Measurements from ENCODE around the gene DNAH7.
"Not testable (repeated sequence)": the region's sequence is repeated elsewhere in the genome, so short reads cannot be mapped to it uniquely, and the experiment has no call there.

The DNAH7 gene

DNA sequence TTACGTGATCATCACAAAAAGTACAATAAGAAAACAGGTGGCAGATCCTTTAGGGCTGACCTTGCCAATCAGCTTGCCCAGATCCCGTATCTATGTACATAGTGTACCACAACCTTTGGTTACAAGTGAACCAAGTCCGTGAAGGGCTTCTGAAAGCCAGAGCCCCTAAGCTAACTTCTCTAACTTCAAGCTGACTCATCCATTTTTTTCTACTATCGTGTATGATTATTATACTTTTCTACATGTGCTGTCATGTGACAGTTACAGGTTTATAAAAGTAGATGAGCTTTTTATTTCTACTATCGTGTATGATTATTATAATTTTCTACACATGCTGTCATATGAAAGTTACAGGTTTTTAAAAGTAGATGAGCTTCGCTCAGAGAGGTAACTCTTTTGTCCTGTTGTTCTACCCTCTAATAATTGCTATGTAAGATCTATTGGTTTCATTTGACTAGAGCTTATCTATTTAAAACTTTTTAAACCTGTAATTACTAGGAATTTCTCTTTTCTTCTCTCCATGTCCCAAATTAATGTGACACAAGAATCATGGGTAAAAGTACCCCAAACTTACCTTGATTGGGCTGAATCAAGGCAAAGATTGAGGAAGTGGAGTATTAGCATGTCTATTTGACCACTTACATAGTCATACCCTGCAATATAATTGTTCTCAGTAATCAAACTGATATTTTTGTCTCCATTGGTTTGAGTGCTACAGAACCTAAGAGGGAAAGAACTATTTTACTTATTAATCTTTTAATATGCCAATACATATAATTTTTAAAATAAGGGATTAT lies 29.4 kb upstream of the DNAH7 start:
- no peak overlapping the region for H3K27ac ChIP-seq

DNA sequence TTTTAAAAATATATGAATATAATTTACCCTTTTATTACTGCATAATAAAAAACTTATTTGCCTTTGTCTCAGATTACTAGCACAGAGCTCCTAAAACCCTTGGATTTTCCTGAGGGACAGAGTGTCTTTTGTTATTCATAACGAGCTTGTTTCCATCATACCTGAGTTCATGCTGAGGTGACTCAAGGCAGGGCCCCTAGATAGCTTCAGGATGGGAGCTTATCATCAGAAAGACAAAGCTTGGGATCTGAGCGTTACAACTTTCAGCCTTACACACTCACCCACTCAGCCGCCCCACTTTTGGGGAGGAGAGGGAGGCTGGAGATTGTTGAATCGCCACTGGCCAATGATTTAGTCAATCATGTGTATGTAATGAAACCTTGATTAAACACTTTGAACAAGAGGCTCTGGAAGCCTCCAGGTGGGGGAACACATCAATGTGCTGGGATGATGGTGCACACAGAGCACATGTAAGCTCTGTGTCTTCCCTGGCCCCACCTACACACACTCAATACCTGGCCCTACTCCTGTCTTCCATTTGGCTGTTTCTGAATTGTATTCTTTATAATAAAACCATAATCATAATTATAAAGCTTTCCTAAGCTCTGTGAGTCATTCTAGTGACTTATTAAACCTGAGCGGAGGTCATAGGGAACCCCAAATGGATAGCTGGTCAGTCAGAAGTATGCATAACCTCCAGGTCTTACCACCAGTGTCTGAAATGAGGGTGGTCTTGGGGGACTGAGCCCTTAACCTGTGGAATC lies 28.5 kb upstream of the DNAH7 start:
- no peak for DNase-seq
- no peak for TF ChIP-seq CTCF (IDR thresholded peaks at IDR 0.05; ENCODE audit: low read depth, low read length, missing control alignments)
- H3K27me3 ChIP-seq (replicated peaks) = no peaks in the 10 kb centered on the region
- H3K36me3 ChIP-seq (replicated peaks) = no peaks in the 10 kb centered on the region
- in situ Hi-C loops (cut with HindIII; ENCODE audit: low pct_ligation_motif_present, low sequenced_read_pairs) = loop anchor here (25.0 kb wide), 1 partner anchor 190 kb away; no protein-coding TSS in a partner anchor
- no peak overlapping the region for H3K27ac ChIP-seq
- H3K4me3 ChIP-seq (ENCODE audit: low read depth, low read length) = no peak overlapping the region

More for the DNA sequence above, 29.4 kb upstream of the DNAH7 start:
- in situ Hi-C loops (cut with HindIII; ENCODE audit: low pct_ligation_motif_present, low sequenced_read_pairs) = loop anchor here (25.0 kb wide), 1 partner anchor 189 kb away; no protein-coding TSS in a partner anchor
- Histone ChIP-seq H3K4me3 (ENCODE audit: low read depth, low read length) (no peak overlapping the region), H3K36me3 (replicated peaks) (no peaks in the 10 kb centered on the region), H3K27me3 (replicated peaks) (no peaks in the 10 kb centered on the region)
- no peak for DNase-seq
- no peak for TF ChIP-seq CTCF (IDR thresholded peaks at IDR 0.05; ENCODE audit: low read depth, low read length, missing control alignments)

GRCh38 chr2:196096264-196096663 lies 27.6 kb upstream of the DNAH7 start:
- H3K27me3 ChIP-seq (replicated peaks) = no peaks in the 10 kb centered on the region
- in situ Hi-C loops (cut with HindIII; ENCODE audit: low pct_ligation_motif_present, low sequenced_read_pairs) = loop anchor here (25.0 kb wide), 1 partner anchor 191 kb away; no protein-coding TSS in a partner anchor
- no peak overlapping the region for H3K27ac ChIP-seq
- no peak overlapping the region for H3K4me3 ChIP-seq (ENCODE audit: low read depth, low read length)
- DNase-seq = no peak
- H3K36me3 ChIP-seq (replicated peaks) = no peaks in the 10 kb centered on the region
- no peak for TF ChIP-seq CTCF (IDR thresholded peaks at IDR 0.05; ENCODE audit: low read depth, low read length, missing control alignments)

DNA sequence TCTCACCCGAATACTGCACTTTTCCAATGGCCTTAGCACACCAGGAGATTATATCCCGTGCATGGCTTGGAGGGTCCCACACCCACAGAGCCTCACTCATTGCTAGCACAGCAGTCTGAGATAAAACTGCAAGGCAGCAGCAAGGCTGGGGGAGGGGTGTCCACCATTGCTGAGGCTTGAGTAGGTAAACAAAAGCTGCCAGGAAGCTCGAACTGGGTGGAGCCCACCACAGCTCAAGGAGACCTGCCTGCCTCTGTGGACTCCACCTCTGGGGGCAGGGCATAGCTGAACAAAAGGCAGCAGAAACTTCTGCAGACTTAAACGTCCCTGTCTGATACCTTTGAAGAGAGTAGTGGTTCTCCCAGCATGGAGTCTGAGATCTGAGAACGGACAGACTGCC lies 20.8 kb upstream of the DNAH7 start:
- H3K36me3 ChIP-seq (replicated peaks); H3K27me3 ChIP-seq (replicated peaks); DNase-seq; H3K27ac ChIP-seq; H3K4me3 ChIP-seq (ENCODE audit: low read depth, low read length): not testable (repeated sequence)
- in situ Hi-C loops (cut with HindIII; ENCODE audit: low pct_ligation_motif_present, low sequenced_read_pairs) = loop anchor here (25.0 kb wide), 1 partner anchor 198 kb away; no protein-coding TSS in a partner anchor

- in situ Hi-C loops (cut with HindIII; ENCODE audit: low pct_ligation_motif_present, low sequenced_read_pairs) = loop anchor here (25.0 kb wide), 1 partner anchor 199 kb away; no protein-coding TSS in a partner anchor
- DNase-seq = peak; percentile 74
These were observed 19.6 kb upstream of the DNAH7 start for GRCh38 chr2:196088203-196088602.

More at GRCh38 chr2:196088203-196088602, 19.6 kb upstream of the DNAH7 start:
- H3K27ac ChIP-seq = no peak overlapping the region
- TF ChIP-seq CTCF (IDR thresholded peaks at IDR 0.05; ENCODE audit: low read depth, low read length, missing control alignments) = no peak
- H3K36me3 ChIP-seq (replicated peaks) = no peaks in the 10 kb centered on the region
- no peak overlapping the region for H3K4me3 ChIP-seq (ENCODE audit: low read depth, low read length)
- H3K27me3 ChIP-seq (replicated peaks) = no peaks in the 10 kb centered on the region

All from brain microvascular endothelial cell (primary cell).